Natural killer cell (primary cell): ENCODE measurements around the gene COX4I1. TPM values are rescaled to one million over a fixed set of nuclear protein-coding genes. Genes with fewer than 3 reads are reported as not detected.

Experiments
- ATAC-seq, 3 donors: fragments of 150-1000 bp in 2 of 3; fragments of 200-7000 bp in 1 of 3; cut with Tn5 transposase; 1 replicate in 1 of 3; 2 replicates in 2 of 3; pipeline ENCODE4 v1.10.0; 2021; ENCODE audit warnings: mild to moderate bottlenecking in 2 of 3, moderate library complexity in 2 of 3
- DNase-seq, 2 donors: peaks; one replicate each; pipeline versions ENCODE4 v3.0.0 to v3.0.0-alpha.2; 2013 to 2021; ENCODE audit warnings: mixed read lengths in 1 of 2
- H3K27ac ChIP-seq: one replicate; pipeline ENCODE4 v1.5.1; 2013; ENCODE audit warnings: mild to moderate bottlenecking, low read length
- H3K27me3 ChIP-seq: one replicate; pipeline ENCODE4 v1.6.1; 2013; ENCODE audit warnings: low read length; ENCODE audit not compliant: control insufficient read depth, insufficient read depth
- H3K36me3 ChIP-seq: one replicate; pipeline ENCODE4 v1.6.1; 2013; ENCODE audit warnings: low read length; ENCODE audit not compliant: control insufficient read depth, insufficient read depth
- H3K4me1 ChIP-seq: one replicate; pipeline ENCODE4 v1.6.1; 2013; ENCODE audit warnings: low read length; ENCODE audit not compliant: control insufficient read depth, insufficient read depth
- H3K4me3 ChIP-seq: one replicate; pipeline ENCODE4 v1.5.1; 2013; ENCODE audit warnings: low read length
- H3K9me3 ChIP-seq: one replicate; pipeline ENCODE4 v1.6.1; 2013; ENCODE audit warnings: low read length; ENCODE audit not compliant: control insufficient read depth, insufficient read depth
- H3K27ac Mint-ChIP-seq, 2 donors: one replicate each; pipeline ENCODE4 v1.8.0; 2022; ENCODE audit warnings: mild to moderate bottlenecking in 2 of 2, mixed read lengths in 2 of 2, moderate library complexity in 1 of 2
- H3K27me3 Mint-ChIP-seq, 2 donors: one replicate each; pipeline ENCODE4 v1.8.0; 2022; ENCODE audit warnings: low read depth in 2 of 2, mixed read lengths in 2 of 2
- H3K36me3 Mint-ChIP-seq: one replicate; pipeline ENCODE4 v1.8.0; 2022; ENCODE audit warnings: mixed read lengths
- H3K4me1 Mint-ChIP-seq, 2 donors: one replicate each; pipeline ENCODE4 v1.8.0; 2022; ENCODE audit warnings: mixed read lengths in 2 of 2
- H3K4me3 Mint-ChIP-seq: one replicate; pipeline ENCODE4 v1.8.0; 2022; ENCODE audit warnings: mild to moderate bottlenecking, moderate library complexity, mixed read lengths
- H3K9me3 Mint-ChIP-seq, 2 donors: one replicate each; pipeline ENCODE4 v1.8.0; 2022; ENCODE audit warnings: mixed read lengths in 2 of 2
- WGBS: methylation state at CpG from one replicate; pipeline ENCODE4 v1.1.7; 2013; ENCODE audit warnings: missing lambda C conversion rate; ENCODE audit not compliant: insufficient coverage; 5-methylcytosine and 5-hydroxymethylcytosine counted together
- intact Hi-C: fragments of 100-400 bp; cut with micrococcal nuclease; formaldehyde crosslinking; loops from one replicate; pipeline ENCODE4 v1.14.2; 2022
- total RNA-seq, 4 donors: library from RNA; stranded (reverse); fragments of 120-200 nt in 1 of 4; gene quantifications; one replicate each; pipeline versions ENCODE4 v1.2.3 to v1.2.4, GENCODE V29; 2013 to 2022
- TF ChIP-seq, protein P1 (sequence below): fragments of 200-600 bp; IDR thresholded peaks from one replicate; pipeline ENCODE4 v1.8.0; 2022; ENCODE audit warnings: antibody characterized with exemption

The COX4I1 gene
- total RNA-seq, 3 donors from 2014 or later (not counting 1 experiment from before 2014, with no cell fraction given), result 338 to 422 (median 410) TPM

DNA sequence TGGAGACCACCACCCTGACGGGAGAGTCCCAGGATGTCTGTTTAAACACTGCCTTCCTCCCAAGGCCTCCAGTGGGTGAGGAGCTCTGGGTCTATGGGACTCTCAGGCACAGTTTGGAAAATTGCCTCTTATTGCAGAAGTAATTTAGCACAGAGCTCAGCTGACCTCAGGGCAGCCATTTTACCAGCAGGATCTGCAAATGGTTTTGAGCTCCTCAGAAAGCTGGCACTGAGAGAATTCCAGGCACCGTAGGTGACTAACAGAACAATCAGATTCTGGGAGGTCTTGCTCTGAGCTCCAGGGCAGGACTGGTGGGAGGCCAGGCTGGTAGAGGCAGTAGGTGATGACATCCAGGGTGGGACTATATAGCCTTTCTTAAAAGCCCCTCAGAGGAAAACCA, 31.3 kb upstream of the COX4I1 start:
- no peak overlapping the region for H3K4me3 Mint-ChIP-seq
- Histone ChIP-seq H3K9me3 (no peaks in the 10 kb centered on the region), H3K36me3 (no peaks in the 10 kb centered on the region), H3K27ac (no peak overlapping the region), H3K4me3 (no peak overlapping the region), H3K4me1 (no peaks in the 10 kb centered on the region), H3K27me3 (no peaks in the 10 kb centered on the region)
- H3K36me3 Mint-ChIP-seq, result no peaks in the 10 kb centered on the region
- 97% methylated on average over 2 of the region's 2 CpGs for WGBS
- ATAC-seq, result no peak
- no peak overlapping the region for H3K27ac Mint-ChIP-seq
- TF ChIP-seq, protein P1, sequence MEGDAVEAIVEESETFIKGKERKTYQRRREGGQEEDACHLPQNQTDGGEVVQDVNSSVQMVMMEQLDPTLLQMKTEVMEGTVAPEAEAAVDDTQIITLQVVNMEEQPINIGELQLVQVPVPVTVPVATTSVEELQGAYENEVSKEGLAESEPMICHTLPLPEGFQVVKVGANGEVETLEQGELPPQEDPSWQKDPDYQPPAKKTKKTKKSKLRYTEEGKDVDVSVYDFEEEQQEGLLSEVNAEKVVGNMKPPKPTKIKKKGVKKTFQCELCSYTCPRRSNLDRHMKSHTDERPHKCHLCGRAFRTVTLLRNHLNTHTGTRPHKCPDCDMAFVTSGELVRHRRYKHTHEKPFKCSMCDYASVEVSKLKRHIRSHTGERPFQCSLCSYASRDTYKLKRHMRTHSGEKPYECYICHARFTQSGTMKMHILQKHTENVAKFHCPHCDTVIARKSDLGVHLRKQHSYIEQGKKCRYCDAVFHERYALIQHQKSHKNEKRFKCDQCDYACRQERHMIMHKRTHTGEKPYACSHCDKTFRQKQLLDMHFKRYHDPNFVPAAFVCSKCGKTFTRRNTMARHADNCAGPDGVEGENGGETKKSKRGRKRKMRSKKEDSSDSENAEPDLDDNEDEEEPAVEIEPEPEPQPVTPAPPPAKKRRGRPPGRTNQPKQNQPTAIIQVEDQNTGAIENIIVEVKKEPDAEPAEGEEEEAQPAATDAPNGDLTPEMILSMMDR, result no peak
- H3K27me3 Mint-ChIP-seq, result peaks cover 0 to 2% of the 10 kb centered on the region in 2 donors
- H3K4me1 Mint-ChIP-seq, result no peaks in the 10 kb centered on the region
- DNase-seq, result no peak
- intact Hi-C loops, result no loop called here
- H3K9me3 Mint-ChIP-seq, result no peaks in the 10 kb centered on the region

DNA sequence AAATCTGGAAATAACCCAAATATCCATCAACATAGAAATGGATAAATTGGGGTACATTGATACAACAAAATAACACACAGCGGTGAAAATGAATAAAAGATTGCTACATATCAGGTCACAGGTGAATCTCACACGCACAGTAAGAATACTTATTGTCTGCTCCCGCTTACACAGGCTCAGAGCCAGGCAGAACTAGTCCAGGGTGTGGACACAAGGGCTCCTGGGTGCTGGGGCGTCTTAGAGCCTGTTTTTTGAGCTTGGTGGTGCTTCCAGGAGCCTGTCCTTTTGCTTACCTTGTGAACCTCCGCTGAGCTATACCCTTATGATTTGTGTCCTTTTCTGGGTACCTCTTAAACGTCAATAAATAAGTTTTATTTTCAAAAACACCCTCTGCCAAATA, 28.8 kb upstream of the COX4I1 start:
- no peaks in the 10 kb centered on the region for H3K27me3 Mint-ChIP-seq
- WGBS, result 92% methylated on average over 5 of the region's 6 CpGs
- H3K4me3 Mint-ChIP-seq, result no peak overlapping the region
- ATAC-seq, result no peak
- H3K4me1 Mint-ChIP-seq, result no peaks in the 10 kb centered on the region
- no peaks in the 10 kb centered on the region for H3K36me3 Mint-ChIP-seq
- H3K27ac Mint-ChIP-seq, result no peak overlapping the region
- Histone ChIP-seq H3K4me3 (no peak overlapping the region), H3K27ac (no peak overlapping the region), H3K4me1 (no peaks in the 10 kb centered on the region), H3K9me3 (no peaks in the 10 kb centered on the region), H3K36me3 (peaks cover 2% of the 10 kb centered on the region), H3K27me3 (no peaks in the 10 kb centered on the region)
- DNase-seq, result no peak
- intact Hi-C loops, result no loop called here
- TF ChIP-seq, protein P1, result no peak
- no peaks in the 10 kb centered on the region for H3K9me3 Mint-ChIP-seq

DNA sequence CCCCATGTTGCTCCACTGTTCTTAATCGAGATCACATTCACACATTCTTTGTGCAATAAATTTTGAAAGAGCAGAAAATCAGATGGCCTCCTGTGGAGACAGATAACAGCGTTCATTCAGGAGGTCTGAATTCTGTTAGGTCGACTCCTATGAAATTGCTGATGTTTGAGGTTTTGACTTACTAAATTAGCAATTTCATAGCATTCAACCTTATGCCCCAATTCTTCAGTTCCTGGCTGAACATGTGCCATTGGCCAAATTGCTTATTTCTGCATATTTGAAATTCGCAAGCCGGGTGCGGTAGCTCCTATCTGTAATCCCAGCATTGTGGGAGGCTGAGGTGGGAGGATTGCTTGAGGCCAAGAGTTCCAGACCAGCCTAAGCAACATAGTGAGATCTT, 26.5 kb upstream of the COX4I1 start:
- DNase-seq (no peak), ATAC-seq (no peak)
- Histone ChIP-seq H3K4me3 (no peak overlapping the region), H3K9me3 (no peaks in the 10 kb centered on the region), H3K27me3 (no peaks in the 10 kb centered on the region), H3K36me3 (peaks cover 8% of the 10 kb centered on the region), H3K4me1 (no peaks in the 10 kb centered on the region), H3K27ac (no peak overlapping the region)
- Mint-ChIP-seq H3K9me3 (no peaks in the 10 kb centered on the region), H3K4me3 (no peak overlapping the region), H3K36me3 (no peaks in the 10 kb centered on the region), H3K27me3 (no peaks in the 10 kb centered on the region), H3K27ac (no peak overlapping the region), H3K4me1 (peaks cover 0 to 2% of the 10 kb centered on the region in 2 donors)
- WGBS, result 98% methylated on average over 6 of the region's 6 CpGs
- intact Hi-C loops, result no loop called here
- TF ChIP-seq, protein P1, result no peak

GRCh38 chr16:85774136-85774535, 25.4 kb upstream of the COX4I1 start:
- Mint-ChIP-seq H3K4me1 (peaks cover 11 to 13% of the 10 kb centered on the region in 2 donors), H3K27me3 (no peaks in the 10 kb centered on the region), H3K36me3 (no peaks in the 10 kb centered on the region), H3K27ac (no peak overlapping the region), H3K9me3 (no peaks in the 10 kb centered on the region), H3K4me3 (no peak overlapping the region)
- DNase-seq (no peak), ATAC-seq (no peak)
- Histone ChIP-seq H3K36me3 (peaks cover 12% of the 10 kb centered on the region), H3K4me3 (no peak overlapping the region), H3K27ac (no peak overlapping the region), H3K27me3 (no peaks in the 10 kb centered on the region), H3K9me3 (no peaks in the 10 kb centered on the region), H3K4me1 (peaks cover 5% of the 10 kb centered on the region)
- TF ChIP-seq, protein P1, result no peak
- 97% methylated on average over 3 of the region's 6 CpGs for WGBS
- intact Hi-C loops, result no loop called here
